ENCODE measurements around the gene ACOX1.

The ACOX1 gene

GRCh38 chr17:75933808-75934207, 45.2 kb downstream of the ACOX1 start:
- peak; percentile 42 to 49 for DNase-seq (ENCODE audit: low read depth in 2 of 2)

DNA sequence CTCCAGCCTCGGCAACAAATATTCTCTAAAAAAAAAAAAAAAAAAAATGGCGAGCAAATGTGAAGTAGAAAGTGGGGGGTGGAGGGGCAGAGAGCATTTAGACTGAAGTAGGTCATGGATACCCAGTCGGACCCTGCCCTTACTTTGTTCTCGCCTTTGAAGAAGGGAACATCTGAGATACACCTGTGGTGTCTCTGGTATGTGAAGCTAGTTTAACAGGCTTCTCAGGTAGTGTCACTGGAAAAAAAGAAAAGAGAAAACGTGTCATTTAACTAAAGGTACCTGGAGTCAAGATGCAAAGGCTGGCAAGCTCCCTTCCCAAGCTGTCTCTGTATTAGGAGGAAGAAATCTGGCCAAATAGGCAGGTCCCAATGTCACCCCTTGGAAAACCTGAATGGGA, 46.1 kb downstream of the ACOX1 start:
- DNase-seq (ENCODE audit: low read depth in 2 of 2): no peak

GRCh38 chr17:75931062-75931461, 47.9 kb downstream of the ACOX1 start:
- DNase-seq (ENCODE audit: low read depth in 2 of 2): no peak

DNA sequence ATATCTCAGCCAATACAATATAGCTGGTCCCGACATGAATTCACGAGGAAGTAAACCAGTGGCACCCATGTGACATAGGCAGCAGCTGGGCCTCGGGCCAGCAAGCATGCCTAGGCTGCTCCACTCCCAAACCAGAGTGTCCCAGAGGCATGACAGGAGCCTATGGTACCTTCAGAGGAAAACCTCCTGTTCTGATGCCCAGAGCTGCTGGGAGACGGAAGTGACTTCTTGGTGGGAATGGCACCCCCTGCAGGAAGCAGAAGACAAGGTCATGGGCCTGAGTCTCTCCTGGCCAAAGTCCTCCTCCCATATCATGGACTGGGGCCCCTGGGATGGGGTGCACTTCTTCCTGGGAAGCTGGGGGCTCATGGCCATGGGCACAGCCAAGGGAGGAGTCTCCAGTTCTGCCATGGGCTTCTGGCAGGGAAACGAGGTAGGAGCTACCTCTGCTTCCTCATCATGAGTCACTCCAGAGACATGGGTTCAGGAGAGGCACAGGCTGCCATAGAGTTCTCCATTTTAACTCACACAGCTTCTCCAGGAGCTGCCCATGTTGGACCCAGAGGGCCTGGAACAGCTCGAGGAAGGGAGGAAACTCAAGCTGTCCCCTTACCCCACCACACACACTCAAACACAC, 51.6 kb downstream of the ACOX1 start:
- DNase-seq (ENCODE audit: low read depth in 2 of 2): no peak

DNA sequence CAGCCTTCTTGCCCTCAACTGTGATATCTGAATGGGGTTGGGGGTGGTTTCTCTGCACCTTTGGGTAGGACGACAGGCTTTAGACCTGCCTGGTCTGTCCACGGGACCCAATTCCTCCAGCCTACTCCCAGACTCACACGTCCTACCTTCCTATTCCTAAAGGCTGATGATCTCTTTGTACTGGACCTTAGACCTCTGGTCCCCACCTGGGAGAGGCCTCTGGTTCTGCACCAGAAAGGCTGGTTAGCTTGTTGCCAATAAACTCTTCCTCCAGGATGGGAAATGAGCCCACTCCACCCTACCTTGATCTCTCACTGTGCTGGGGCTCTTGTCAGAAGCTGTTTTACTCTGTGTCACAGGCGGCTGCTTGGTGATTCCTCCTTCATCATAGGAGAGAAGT, 52.5 kb downstream of the ACOX1 start:
- DNase-seq (ENCODE audit: low read depth in 2 of 2): no peak

DNA sequence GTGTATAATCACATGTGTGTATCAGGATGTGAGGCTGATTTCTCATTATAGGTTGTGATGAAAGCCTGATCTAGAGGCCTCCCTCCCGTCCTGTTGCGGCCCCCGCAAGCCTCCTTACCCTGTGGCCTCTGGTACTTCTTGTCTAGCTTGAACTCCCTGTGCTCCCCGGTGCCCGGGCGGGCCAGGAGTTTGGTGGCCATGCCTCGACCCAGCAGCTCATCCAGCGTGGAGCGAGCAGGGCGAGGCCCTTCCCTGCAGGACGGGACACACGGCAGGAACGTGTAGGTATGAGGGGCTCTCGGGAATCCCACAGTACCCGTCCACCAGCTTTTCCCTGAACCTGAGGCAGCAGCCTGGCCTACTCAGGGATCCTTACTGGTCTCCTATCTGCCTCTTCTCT, 53.1 kb downstream of the ACOX1 start:
- DNase-seq (ENCODE audit: low read depth in 2 of 2): no peak

DNA sequence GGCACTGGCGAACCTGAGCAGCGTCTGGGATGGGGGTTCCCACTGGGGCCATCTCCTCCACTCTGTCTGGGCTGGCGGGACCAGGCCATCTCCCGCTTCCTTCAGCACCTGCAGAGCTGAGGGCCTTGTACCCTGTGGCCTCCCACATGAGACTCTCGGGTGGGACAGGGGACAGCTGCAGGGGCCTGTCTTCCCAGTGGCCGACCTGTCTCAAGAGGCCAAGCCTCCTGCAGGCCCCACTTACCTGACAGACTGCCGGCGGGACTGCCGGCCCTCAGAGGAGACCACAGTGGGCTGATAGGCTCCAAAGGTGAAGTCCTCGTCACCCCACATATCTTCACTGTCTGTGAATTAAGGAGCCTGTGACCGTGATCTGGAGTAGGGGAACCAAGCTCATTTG, 53.9 kb downstream of the ACOX1 start:
- no peak for DNase-seq (ENCODE audit: low read depth in 2 of 2)

GRCh38 chr17:75922963-75923874, 55.7 kb downstream of the ACOX1 start:
- no peak for DNase-seq (ENCODE audit: low read depth in 2 of 2)

- no peak for DNase-seq (ENCODE audit: low read depth in 2 of 2)
Measured at GRCh38 chr17:75922173-75922961, 56.6 kb downstream of the ACOX1 start.

DNA sequence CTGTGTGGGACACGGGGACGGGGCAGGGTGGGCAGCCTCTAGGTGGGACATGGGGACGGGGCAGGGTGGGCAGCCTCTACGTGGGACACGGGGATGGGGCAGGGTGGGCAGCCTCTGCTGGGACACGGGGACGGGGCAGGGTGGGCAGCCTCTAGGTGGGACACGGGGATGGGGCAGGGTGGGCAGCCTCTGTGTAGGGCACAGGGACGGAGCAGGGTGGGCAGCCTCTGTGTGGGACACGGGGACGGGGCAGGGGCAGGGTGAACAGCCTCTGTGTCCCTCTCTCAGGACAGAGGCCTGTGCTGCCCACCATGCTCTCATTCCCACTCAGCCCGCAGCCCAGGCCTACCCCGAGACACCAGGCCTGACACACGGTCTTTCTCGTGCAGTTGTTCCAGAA, 57.4 kb downstream of the ACOX1 start:
- no peak for DNase-seq (ENCODE audit: low read depth in 2 of 2)

DNA sequence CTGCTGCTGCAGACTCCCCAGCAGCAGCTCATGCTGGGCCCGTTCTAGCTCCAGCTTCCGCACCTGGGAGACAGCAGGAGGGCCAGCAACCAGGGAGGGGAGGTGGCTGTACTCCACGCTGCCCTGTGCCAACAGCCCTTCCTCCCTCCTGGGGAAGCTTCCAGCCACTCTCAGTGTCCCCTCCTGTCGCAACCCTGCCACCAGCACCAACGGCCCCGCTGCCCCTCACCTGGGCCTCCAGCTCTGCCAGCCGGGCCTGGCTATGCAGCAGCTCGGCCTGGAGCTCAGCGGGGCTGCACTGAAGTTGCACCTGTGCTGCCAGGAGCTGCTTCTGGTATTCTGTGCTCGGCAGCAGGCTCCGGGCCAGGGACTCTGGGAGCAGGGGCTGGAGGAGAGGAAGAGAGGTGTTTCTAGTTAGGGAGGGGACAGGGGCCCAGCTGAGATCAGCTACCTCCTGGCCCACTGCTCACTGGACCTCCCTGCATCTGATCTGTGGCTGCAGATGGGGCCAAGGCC, 58.9 kb downstream of the ACOX1 start:
- no peak for DNase-seq (ENCODE audit: low read depth in 2 of 2)

- no peak for DNase-seq (ENCODE audit: low read depth in 2 of 2)
Measured at GRCh38 chr17:75919611-75920010, 59.4 kb downstream of the ACOX1 start.

- DNase-seq (ENCODE audit: low read depth in 2 of 2): no peak
Measured at GRCh38 chr17:75917917-75918445, 61.0 kb downstream of the ACOX1 start.

DNA sequence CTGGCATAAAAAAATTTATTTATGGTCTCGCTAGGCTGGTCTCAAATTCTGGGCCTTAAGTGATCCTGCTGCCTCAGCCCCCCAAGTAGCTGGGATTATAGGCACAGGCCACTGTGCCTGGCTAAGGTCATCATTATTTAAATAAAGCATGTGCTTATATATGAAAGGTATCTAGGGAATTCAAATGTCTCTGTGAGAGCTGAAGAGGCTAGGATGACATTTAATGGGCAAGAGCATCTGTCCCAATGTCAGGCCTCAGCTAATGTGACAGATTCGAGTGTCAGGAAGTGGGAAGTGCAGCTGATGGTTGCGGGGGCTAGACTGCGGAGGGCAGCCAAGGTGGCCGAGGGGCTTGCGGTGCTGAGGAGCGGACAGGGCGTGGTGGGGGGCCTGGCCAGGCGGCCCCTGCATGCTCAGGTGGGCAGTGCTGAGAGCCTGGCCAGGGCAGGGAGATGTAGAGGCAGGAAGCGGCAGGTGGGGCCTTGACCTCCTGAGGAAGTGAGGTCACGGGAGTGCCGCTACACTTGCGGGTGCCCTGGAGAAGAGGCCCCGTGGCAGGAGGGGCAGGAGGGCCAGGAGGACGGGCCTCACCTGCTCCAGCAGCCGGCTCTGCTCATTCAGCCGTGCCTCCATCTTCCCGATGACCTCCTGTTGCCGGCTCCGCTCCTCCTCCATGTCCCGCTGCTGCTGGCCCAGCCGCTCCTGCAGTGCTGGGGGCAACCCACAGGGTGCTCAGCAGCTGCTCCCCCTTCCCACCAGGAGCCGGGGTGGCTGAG, 61.6 kb downstream of the ACOX1 start:
- no peak for DNase-seq (ENCODE audit: low read depth in 2 of 2)

GRCh38 chr17:75915268-75915667, 63.7 kb downstream of the ACOX1 start:
- DNase-seq (ENCODE audit: low read depth in 2 of 2): no peak

- no peak for DNase-seq (ENCODE audit: low read depth in 2 of 2)
Measured at GRCh38 chr17:75914643-75915267, 64.2 kb downstream of the ACOX1 start.

- DNase-seq (ENCODE audit: low read depth in 2 of 2): no peak
Measured at GRCh38 chr17:75913537-75914210, 65.3 kb downstream of the ACOX1 start.

- DNase-seq (ENCODE audit: low read depth in 2 of 2): no peak
Measured at GRCh38 chr17:75910699-75911098, 68.3 kb downstream of the ACOX1 start.

GRCh38 chr17:75909812-75910274, 69.1 kb downstream of the ACOX1 start:
- no peak for DNase-seq (ENCODE audit: low read depth in 2 of 2)
